Stimulated activated CD4-positive, alpha-beta T cell treated with anti-CD3 and anti-CD28 coated beads, Interleukin-12 subunit alpha, Interleukin-12 subunit beta, amount 100 ng/mL, for 4 hours (primary cell): ENCODE data around the gene SUGCT.

Experiments used
- DNase-seq: peaks from one replicate; pipeline ENCODE4 v3.0.0-alpha.2; 2020

The SUGCT gene

GRCh38 chr7:40419806-40420205 lies 285.0 kb downstream of the SUGCT start:
- DNase-seq = no peak

- no peak for DNase-seq
These were observed 286.6 kb downstream of the SUGCT start for GRCh38 chr7:40421433-40421832.

GRCh38 chr7:40425696-40426095 lies 290.9 kb downstream of the SUGCT start:
- DNase-seq = no peak

- DNase-seq = no peak
These were observed 293.6 kb downstream of the SUGCT start for GRCh38 chr7:40428421-40428820.

- no peak for DNase-seq
These were observed 295.0 kb downstream of the SUGCT start for GRCh38 chr7:40429826-40430225.

- DNase-seq = no peak
These were observed 297.2 kb downstream of the SUGCT start for GRCh38 chr7:40432046-40432445.

- no peak for DNase-seq
These were observed 301.9 kb downstream of the SUGCT start for GRCh38 chr7:40436710-40437109.

- DNase-seq = no peak
These were observed 302.7 kb downstream of the SUGCT start for GRCh38 chr7:40437498-40437897.

- no peak for DNase-seq
These were observed 303.3 kb downstream of the SUGCT start for GRCh38 chr7:40437936-40438634.

GRCh38 chr7:40439686-40440085 lies 304.9 kb downstream of the SUGCT start:
- no peak for DNase-seq

- DNase-seq = no peak
These were observed 312.5 kb downstream of the SUGCT start for GRCh38 chr7:40447345-40447744.

- no peak for DNase-seq
These were observed 320.7 kb downstream of the SUGCT start for GRCh38 chr7:40455485-40455884.

GRCh38 chr7:40457776-40458480 lies 323.1 kb downstream of the SUGCT start:
- DNase-seq = no peak

GRCh38 chr7:40463446-40463845 lies 328.6 kb downstream of the SUGCT start:
- no peak for DNase-seq

- DNase-seq = no peak
These were observed 334.4 kb downstream of the SUGCT start for GRCh38 chr7:40468891-40469864.

GRCh38 chr7:40470091-40470592 lies 335.3 kb downstream of the SUGCT start:
- no peak for DNase-seq

- no peak for DNase-seq
These were observed 336.0 kb downstream of the SUGCT start for GRCh38 chr7:40470817-40471216.

- no peak for DNase-seq
These were observed 337.1 kb downstream of the SUGCT start for GRCh38 chr7:40471891-40472290.

GRCh38 chr7:40474790-40475680 lies 340.2 kb downstream of the SUGCT start:
- DNase-seq = no peak

GRCh38 chr7:40475681-40475982 lies 340.8 kb downstream of the SUGCT start:
- no peak for DNase-seq

GRCh38 chr7:40477094-40477493 lies 342.3 kb downstream of the SUGCT start:
- DNase-seq = no peak

- DNase-seq = no peak
These were observed 348.0 kb downstream of the SUGCT start for GRCh38 chr7:40482845-40483244.
